OCI-LY7 (cell line): ENCODE data around the gene TFAP2B. TPM values are rescaled to one million over a fixed set of nuclear protein-coding genes. Genes with fewer than 3 reads are reported as not detected.

Experiments
- BruUV-seq: library from RNA; stranded (reverse); fragments of 400-500 nt; replicated peaks from 2 replicates; lab custom pipeline; 2021; lab: Mats Ljungman, UMichigan
- CTCF ChIA-PET: fragments of 300-600 bp; sonication (Branson Sonifier 250); formaldehyde crosslinking; loops from one replicate; lab custom pipeline; 2022; ENCODE audit warnings: antibody characterized with exemption; ENCODE audit not compliant: unreplicated experiment; lab: Charles Lee
- POLR2A ChIA-PET: fragments of 300-600 bp; sonication (Branson Sonifier 250); formaldehyde crosslinking; loops from one replicate; lab custom pipeline; 2022; ENCODE audit warnings: antibody characterized with exemption; lab: Charles Lee
- DNase-seq: peaks from one replicate; pipeline ENCODE4 v3.0.0-alpha.2; 2015; ENCODE audit warnings: low spot score
- H2AFZ ChIP-seq: fragments of 200-600 bp; sonication (generic), shearing (Covaris generic); 2 replicates; pipeline ENCODE4 v1.6.1; 2014; ENCODE audit warnings: mild to moderate bottlenecking, antibody characterized with exemption, low read length, moderate library complexity
- H3K27ac ChIP-seq: fragments of 200-600 bp; sonication (generic); 2 replicates; pipeline ENCODE4 v1.5.1; 2014; ENCODE audit warnings: mixed run types, low read depth, mild to moderate bottlenecking, moderate library complexity, low read length, inconsistent platforms; ENCODE audit not compliant: poor library complexity, severe bottlenecking
- H3K36me3 ChIP-seq: fragments of 200-600 bp; sonication (generic); 2 replicates; pipeline ENCODE4 v1.6.1; 2014; ENCODE audit warnings: mild to moderate bottlenecking, antibody characterized with exemption, low read length, moderate library complexity, mixed read lengths; ENCODE audit not compliant: insufficient read depth
- H3K4me1 ChIP-seq: fragments of 200-600 bp; sonication (generic); 2 replicates; pipeline ENCODE4 v1.5.1; 2014; ENCODE audit warnings: mild to moderate bottlenecking, low read length; ENCODE audit not compliant: insufficient read depth, poor library complexity, severe bottlenecking
- H3K4me2 ChIP-seq: fragments of 200-600 bp; sonication (generic); 2 replicates; pipeline ENCODE4 v1.6.1; 2014; ENCODE audit warnings: mild to moderate bottlenecking, low read length
- H3K4me3 ChIP-seq: fragments of 200-600 bp; sonication (generic); 2 replicates; pipeline ENCODE4 v1.5.1; 2014; ENCODE audit warnings: mild to moderate bottlenecking, low read depth, low read length; ENCODE audit not compliant: poor library complexity, severe bottlenecking
- H3K79me2 ChIP-seq: fragments of 200-600 bp; sonication (generic); 2 replicates; pipeline ENCODE4 v1.6.1; 2016; ENCODE audit warnings: low read depth, mild to moderate bottlenecking, low read length, moderate library complexity, mixed read lengths; ENCODE audit not compliant: insufficient read depth
- H3K9me2 ChIP-seq: fragments of 200-600 bp; sonication (generic); 2 replicates; pipeline ENCODE4 v1.6.1; 2016; ENCODE audit warnings: mild to moderate bottlenecking, low read length, mixed read lengths; ENCODE audit not compliant: insufficient read depth
- H3K9me3 ChIP-seq: fragments of 200-600 bp; sonication (generic); 2 replicates; pipeline ENCODE4 v1.6.1; 2014; ENCODE audit warnings: mild to moderate bottlenecking, mixed run types, low read length, mixed read lengths
- H4K20me1 ChIP-seq: fragments of 200-600 bp; sonication (generic); 2 replicates; pipeline ENCODE4 v1.6.1; 2014; ENCODE audit warnings: mild to moderate bottlenecking, antibody characterized with exemption, low read length, moderate library complexity, mixed read lengths; ENCODE audit not compliant: insufficient read depth
- CTCF ChIP-seq: fragments of 200-600 bp; sonication (generic); conservative IDR thresholded peaks from 2 replicates; pipeline ENCODE4 v1.5.1; 2014; ENCODE audit warnings: mild to moderate bottlenecking, antibody characterized with exemption, low read length, moderate library complexity, mixed read lengths
- EZH2phosphoT487 ChIP-seq: fragments of 200-600 bp; sonication (generic); IDR thresholded peaks from 2 replicates; pipeline ENCODE4 v1.6.1; 2018; ENCODE audit warnings: low read depth, borderline replicate concordance, mild to moderate bottlenecking, mixed run types, antibody characterized with exemption, low read length, moderate library complexity, mixed read lengths
- intact Hi-C: fragments of 100-400 bp; cut with micrococcal nuclease; formaldehyde crosslinking; loops from one replicate; pipeline ENCODE4 v1.10.0; 2022; ENCODE audit not compliant: unreplicated experiment
- total RNA-seq, 2 experiments: library from RNA; depleted of rRNA in 1 of 2; stranded (reverse); fragments of >200 nt in 1 of 2; shearing (Covaris generic) in 1 of 2; gene quantifications; 2 replicates each; pipeline ENCODE4 v1.2.3, GENCODE V29; 2014 to 2022

TFAP2B gene
- total RNA-seq, 2 experiments from 2014 or later: not detected

DNA sequence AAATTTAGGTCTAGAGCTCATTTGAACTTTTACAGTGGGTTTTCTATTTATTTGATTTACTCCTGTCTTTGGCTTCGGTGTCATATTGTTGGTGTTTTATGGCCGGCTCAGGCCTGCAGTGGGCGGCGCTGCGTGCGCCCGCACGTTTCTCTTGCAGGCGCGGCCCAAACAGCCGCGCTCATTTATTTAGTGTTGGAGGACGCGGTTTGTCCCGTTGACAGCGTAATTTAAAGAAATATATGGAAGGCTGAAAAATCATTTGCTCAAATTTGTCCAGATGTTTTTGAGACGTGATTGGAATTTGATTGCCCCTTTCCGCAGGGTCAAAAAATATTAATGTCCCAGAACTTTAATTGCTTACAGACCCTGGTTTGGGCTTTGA lies 22.1 kb downstream of the TFAP2B start:
- BruUV-seq: no TSS peak
- Histone ChIP-seq H2AFZ (no peak overlapping the region), H3K79me2 (no peaks in the 10 kb centered on the region), H4K20me1 (no peaks in the 10 kb centered on the region), H3K9me3 (no peaks in the 10 kb centered on the region), H3K4me1 (no peaks in the 10 kb centered on the region), H3K36me3 (no peaks in the 10 kb centered on the region), H3K27ac (no peak overlapping the region), H3K4me2 (no peak overlapping the region), H3K4me3 (no peak overlapping the region), H3K9me2 (no peaks in the 10 kb centered on the region)
- DNase-seq: no peak
- TF ChIP-seq EZH2phosphoT487 (no peak), CTCF (no peak)
- ChIA-PET CTCF (no interaction called here), POLR2A (interaction anchor here (0.9 kb wide), 1 partner anchor 50 kb away, joined by 3 read pairs; no protein-coding TSS in a partner anchor)
- intact Hi-C loops: no loop called here

DNA sequence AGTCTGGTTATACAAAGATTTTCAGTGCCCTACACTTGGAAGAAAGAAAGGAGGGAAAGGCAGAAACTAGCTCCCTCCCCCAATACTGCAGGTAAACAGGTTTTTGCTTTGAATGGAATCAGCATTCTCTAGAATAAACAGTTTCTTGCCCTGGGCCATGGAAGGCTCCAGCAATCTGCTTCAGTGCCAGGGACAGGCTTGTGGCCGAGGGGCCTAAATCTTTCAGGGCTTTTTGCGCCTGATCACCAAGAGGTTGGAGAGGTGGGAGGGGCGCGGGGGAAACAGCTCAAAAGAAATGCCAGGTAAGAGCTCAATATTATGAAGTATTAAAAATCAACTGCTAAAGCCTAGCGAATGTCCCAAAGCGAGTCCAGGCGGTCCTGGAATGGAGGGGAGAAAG lies 23.8 kb downstream of the TFAP2B start:
- ChIA-PET CTCF (no interaction called here), POLR2A (no interaction called here)
- Histone ChIP-seq H3K9me3 (no peaks in the 10 kb centered on the region), H3K79me2 (no peaks in the 10 kb centered on the region), H3K36me3 (no peaks in the 10 kb centered on the region), H4K20me1 (no peaks in the 10 kb centered on the region), H3K27ac (no peak overlapping the region), H3K4me3 (no peak overlapping the region), H3K9me2 (no peaks in the 10 kb centered on the region), H3K4me1 (no peaks in the 10 kb centered on the region), H3K4me2 (no peak overlapping the region), H2AFZ (no peak overlapping the region)
- BruUV-seq: no TSS peak
- intact Hi-C loops: no loop called here
- DNase-seq: no peak
- no peak for TF ChIP-seq CTCF
- no peak for TF ChIP-seq EZH2phosphoT487

DNA sequence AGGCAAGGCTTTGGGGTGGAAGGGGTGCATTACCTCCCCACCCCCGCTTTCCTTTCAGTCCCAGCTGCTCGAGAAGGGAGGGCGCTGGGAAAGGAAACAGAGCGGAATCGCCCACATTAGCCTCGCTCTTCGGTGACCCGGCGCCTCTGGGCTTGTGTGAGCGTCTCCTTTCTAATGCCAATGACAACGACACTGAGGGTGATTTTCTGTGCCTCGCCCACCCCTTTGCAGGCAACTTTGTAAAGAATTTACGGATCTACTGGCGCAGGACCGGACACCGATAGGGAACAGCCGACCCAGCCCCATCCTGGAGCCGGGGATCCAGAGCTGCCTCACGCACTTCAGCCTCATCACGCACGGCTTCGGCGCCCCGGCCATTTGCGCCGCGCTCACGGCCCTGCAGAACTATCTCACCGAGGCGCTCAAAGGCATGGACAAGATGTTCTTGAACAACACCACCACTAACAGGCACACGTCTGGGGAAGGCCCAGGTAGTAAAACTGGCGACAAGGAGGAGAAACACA lies 24.3 kb downstream of the TFAP2B start:
- no peak for TF ChIP-seq EZH2phosphoT487
- no peak for TF ChIP-seq CTCF
- no peak overlapping the region for H3K4me2 ChIP-seq
- DNase-seq: no peak
- no peaks in the 10 kb centered on the region for H3K79me2 ChIP-seq
- no peaks in the 10 kb centered on the region for H3K9me2 ChIP-seq
- ChIA-PET POLR2A (no interaction called here), CTCF (no interaction called here)
- H3K9me3 ChIP-seq: no peaks in the 10 kb centered on the region
- H3K4me1 ChIP-seq: no peaks in the 10 kb centered on the region
- no peaks in the 10 kb centered on the region for H3K36me3 ChIP-seq
- no peak overlapping the region for H2AFZ ChIP-seq
- BruUV-seq: no TSS peak
- intact Hi-C loops: no loop called here
- H3K4me3 ChIP-seq: no peak overlapping the region
- no peak overlapping the region for H3K27ac ChIP-seq
- H4K20me1 ChIP-seq: no peaks in the 10 kb centered on the region
